GM21786 (cell line): ENCODE data around the gene FCHO2.

Experiments used
- ATAC-seq: cut with Tn5 transposase; IDR thresholded peaks from one replicate; pipeline ENCODE4 v1.9.1; 2021; ENCODE audit not compliant: unreplicated experiment

The FCHO2 gene

GRCh38 chr5:73028991-73029595 lies 73.3 kb downstream of the FCHO2 start:
- ATAC-seq: no peak

GRCh38 chr5:73030531-73030930 lies 74.7 kb downstream of the FCHO2 start:
- no peak for ATAC-seq

- ATAC-seq: no peak
Observed at GRCh38 chr5:73030995-73031394, 75.2 kb downstream of the FCHO2 start.

GRCh38 chr5:73031839-73032238 lies 76.0 kb downstream of the FCHO2 start:
- ATAC-seq: no peak

GRCh38 chr5:73032635-73033034 lies 76.8 kb downstream of the FCHO2 start:
- ATAC-seq: no peak

GRCh38 chr5:73037545-73037944 lies 81.7 kb downstream of the FCHO2 start:
- no peak for ATAC-seq

- no peak for ATAC-seq
Observed at GRCh38 chr5:73039082-73039481, 83.2 kb downstream of the FCHO2 start.

- ATAC-seq: no peak
Observed at GRCh38 chr5:73042993-73043392, 87.2 kb downstream of the FCHO2 start.

GRCh38 chr5:73044546-73044945 lies 88.7 kb downstream of the FCHO2 start:
- no peak for ATAC-seq

GRCh38 chr5:73045623-73046022 lies 89.8 kb downstream of the FCHO2 start:
- ATAC-seq: no peak

GRCh38 chr5:73061593-73061992 lies 105.8 kb downstream of the FCHO2 start:
- ATAC-seq: no peak

- ATAC-seq: no peak
Observed at GRCh38 chr5:73066466-73066865, 110.6 kb downstream of the FCHO2 start.

- no peak for ATAC-seq
Observed at GRCh38 chr5:73067213-73067612, 111.4 kb downstream of the FCHO2 start.

GRCh38 chr5:73081093-73081492 lies 125.3 kb downstream of the FCHO2 start:
- no peak for ATAC-seq

- no peak for ATAC-seq
Observed at GRCh38 chr5:73088026-73088425, 132.2 kb downstream of the FCHO2 start.

- ATAC-seq: no peak
Observed at GRCh38 chr5:73093943-73094342, 138.1 kb downstream of the FCHO2 start.

- no peak for ATAC-seq
Observed at GRCh38 chr5:73094415-73094814, 138.6 kb downstream of the FCHO2 start.

GRCh38 chr5:73095564-73096238 lies 139.9 kb downstream of the FCHO2 start:
- no peak for ATAC-seq

GRCh38 chr5:73096239-73096575 lies 140.4 kb downstream of the FCHO2 start:
- ATAC-seq: no peak

- ATAC-seq: no peak
Observed at GRCh38 chr5:73097740-73098139, 141.9 kb downstream of the FCHO2 start.

GRCh38 chr5:73100109-73100508 lies 144.3 kb downstream of the FCHO2 start:
- ATAC-seq: no peak

GRCh38 chr5:73103870-73104299 lies 148.0 kb downstream of the FCHO2 start:
- no peak for ATAC-seq

GRCh38 chr5:73104326-73104725 lies 148.5 kb downstream of the FCHO2 start:
- no peak for ATAC-seq
